Epithelial cell of proximal tubule (primary cell): ENCODE results near the gene MALRD1. TPM values are rescaled to one million over a fixed set of nuclear protein-coding genes. Genes with fewer than 3 reads are reported as not detected.

Experiments
- DNase-seq: peaks from one replicate; pipeline ENCODE4 v3.0.0-alpha.2; 2011; ENCODE audit warnings: low read depth
- H3K4me3 ChIP-seq: 2 replicates; pipeline ENCODE4 v1.5.1; 2011; ENCODE audit warnings: low read depth, mild to moderate bottlenecking, low read length
- total RNA-seq: library from RNA; depleted of rRNA; stranded (reverse); fragments of >200 nt; gene quantifications from 2 replicates; pipeline ENCODE4 v1.2.3, GENCODE V29; 2015
- TF ChIP-seq, protein P1 (sequence below): conservative IDR thresholded peaks from 2 replicates; pipeline ENCODE4 v1.5.1; 2012; ENCODE audit warnings: low read depth, mild to moderate bottlenecking, low read length

MALRD1 gene
- total RNA-seq, 1 donor from 2014 or later: 0.06 TPM

DNA sequence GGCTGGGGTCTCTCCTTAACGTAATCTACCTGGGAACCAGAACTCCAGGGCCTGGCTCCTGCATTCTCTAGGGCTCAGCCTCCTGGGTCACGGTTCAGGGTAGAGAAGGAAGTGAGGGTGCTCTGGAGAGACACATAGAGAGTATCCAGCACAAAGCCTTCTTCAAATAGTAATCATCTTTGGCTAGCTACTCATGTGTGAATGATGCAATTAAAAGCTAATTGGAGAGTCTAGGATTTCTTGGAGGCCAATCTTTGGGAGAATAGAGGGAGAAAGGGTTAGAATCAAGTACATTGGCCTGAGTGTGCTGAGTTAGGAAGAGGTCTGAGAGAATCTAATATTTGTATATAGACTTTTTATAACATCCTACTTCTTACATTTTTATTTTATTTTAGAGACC is 24.0 kb upstream of the MALRD1 start:
- no peak for DNase-seq
- H3K4me3 ChIP-seq: no peak overlapping the region
- TF ChIP-seq, protein P1, sequence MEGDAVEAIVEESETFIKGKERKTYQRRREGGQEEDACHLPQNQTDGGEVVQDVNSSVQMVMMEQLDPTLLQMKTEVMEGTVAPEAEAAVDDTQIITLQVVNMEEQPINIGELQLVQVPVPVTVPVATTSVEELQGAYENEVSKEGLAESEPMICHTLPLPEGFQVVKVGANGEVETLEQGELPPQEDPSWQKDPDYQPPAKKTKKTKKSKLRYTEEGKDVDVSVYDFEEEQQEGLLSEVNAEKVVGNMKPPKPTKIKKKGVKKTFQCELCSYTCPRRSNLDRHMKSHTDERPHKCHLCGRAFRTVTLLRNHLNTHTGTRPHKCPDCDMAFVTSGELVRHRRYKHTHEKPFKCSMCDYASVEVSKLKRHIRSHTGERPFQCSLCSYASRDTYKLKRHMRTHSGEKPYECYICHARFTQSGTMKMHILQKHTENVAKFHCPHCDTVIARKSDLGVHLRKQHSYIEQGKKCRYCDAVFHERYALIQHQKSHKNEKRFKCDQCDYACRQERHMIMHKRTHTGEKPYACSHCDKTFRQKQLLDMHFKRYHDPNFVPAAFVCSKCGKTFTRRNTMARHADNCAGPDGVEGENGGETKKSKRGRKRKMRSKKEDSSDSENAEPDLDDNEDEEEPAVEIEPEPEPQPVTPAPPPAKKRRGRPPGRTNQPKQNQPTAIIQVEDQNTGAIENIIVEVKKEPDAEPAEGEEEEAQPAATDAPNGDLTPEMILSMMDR: no peak

DNA sequence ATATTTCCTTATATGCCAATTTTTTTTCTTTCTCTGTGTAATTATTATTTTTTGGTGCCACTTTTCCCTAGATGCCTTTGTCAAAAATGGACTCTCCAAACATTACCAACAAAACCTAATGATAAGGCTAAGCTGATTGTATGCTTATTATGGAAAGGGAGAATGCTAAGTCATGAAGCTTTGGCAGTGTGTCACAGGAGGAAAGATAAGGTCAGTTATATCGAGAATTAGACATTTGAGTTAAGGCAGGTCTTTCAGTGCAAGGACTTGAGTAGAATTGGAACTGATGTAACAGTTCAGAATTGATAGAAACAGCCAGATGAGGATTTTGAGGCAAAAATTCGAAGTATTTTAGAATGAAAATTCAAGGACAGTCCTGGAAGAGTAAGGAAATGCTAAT is 16.8 kb upstream of the MALRD1 start:
- H3K4me3 ChIP-seq: no peak overlapping the region
- TF ChIP-seq, protein P1: no peak
- no peak for DNase-seq

DNA sequence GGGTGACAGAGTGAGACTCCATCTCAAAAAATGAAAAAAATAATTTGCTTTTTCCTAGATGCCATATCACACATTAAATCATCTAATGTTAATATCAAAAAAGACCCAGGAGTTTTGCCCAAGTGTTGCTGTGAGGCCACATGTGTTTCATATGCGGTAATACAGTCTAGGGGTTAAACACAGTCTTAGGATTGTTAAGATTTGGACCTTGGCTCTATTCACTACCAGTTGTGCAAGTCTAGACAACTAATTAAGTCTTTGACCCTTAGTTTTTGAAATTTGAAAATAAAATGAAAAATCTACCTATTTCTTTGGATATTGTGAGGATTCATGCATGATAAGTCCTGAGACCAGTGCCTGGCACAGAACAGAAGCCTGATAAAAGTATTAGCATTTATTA is 14.9 kb upstream of the MALRD1 start:
- TF ChIP-seq, protein P1: no peak
- H3K4me3 ChIP-seq: no peak overlapping the region
- DNase-seq: no peak

DNA sequence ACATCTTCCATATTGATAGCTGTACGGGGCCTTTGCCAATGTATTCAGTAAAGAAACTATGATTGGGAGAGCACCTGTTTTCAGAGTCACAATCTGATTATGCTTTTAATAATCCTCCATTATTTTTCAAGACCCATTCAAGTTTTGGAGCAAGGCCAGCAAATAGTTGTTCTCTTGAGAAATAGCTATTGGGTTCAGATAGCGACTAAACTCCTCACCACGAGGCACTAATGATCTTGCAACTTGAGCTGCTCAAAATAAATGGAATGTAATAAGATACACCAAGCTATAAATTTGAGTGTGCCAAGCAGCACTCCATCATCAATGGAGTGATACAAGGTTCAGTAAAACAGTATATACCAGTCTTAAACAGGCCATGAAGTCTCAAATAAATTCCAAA is 7.4 kb upstream of the MALRD1 start:
- no peak overlapping the region for H3K4me3 ChIP-seq
- no peak for DNase-seq
- TF ChIP-seq, protein P1: no peak

DNA sequence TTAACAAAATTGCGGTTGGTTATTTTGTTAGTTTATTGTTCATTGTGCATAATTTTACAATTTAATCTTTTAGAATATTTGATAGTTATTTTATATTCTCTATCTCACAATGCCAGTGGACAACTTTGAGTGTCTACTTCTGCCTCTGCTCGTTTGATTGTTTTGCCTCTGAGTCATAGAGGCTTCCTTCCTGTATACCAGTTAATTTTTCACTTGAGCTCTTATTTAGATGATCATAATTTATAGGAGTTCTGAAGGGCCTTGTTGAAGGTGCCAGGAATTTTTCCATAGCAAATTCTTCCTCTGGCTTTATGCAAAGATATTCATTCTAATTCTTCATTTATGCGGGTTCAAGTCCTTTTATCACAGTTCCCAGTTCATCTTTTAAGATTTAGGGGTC is 5.2 kb upstream of the MALRD1 start:
- no peak overlapping the region for H3K4me3 ChIP-seq
- no peak for DNase-seq
- TF ChIP-seq, protein P1: no peak

DNA sequence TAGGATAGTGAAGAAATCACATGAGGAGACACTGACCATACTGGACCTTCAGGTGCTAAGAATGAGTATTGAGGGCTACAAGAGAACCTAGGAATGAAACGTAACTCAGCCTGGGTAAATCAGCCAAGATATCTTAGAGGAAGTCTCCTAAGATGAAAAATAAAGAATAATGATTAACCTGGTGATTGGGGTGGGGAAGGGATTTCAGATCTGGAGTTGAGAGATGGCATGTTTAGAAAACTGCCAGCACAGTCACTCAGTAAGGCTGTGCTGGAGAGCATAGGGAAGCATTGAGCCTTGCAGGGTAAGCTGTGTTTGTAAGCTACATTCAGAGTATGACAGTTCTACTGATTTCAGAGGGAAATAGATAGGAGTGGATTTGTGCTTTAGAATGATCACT is 1.9 kb upstream of the MALRD1 start:
- no peak for DNase-seq
- TF ChIP-seq, protein P1: no peak
- H3K4me3 ChIP-seq: no peak overlapping the region

DNA sequence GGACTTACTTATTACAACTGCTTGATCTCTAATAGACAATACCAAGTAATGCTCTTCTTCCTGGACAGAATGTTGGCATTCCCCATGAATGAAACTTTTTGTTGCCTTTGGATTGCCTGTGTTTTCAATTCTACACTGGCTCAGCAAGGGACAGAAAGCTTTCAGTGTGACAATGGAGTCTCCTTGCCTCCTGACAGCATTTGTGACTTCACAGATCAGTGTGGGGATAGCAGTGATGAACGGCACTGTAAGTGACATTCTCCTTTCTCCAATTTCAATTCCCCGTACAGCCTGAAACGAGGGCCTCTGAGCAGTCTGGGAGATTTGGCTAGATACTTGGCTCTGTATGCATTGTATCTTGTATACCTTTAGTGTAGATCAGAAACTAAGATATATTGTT is 290 bp downstream of the MALRD1 start:
- TF ChIP-seq, protein P1: no peak
- no peak for DNase-seq
- no peak overlapping the region for H3K4me3 ChIP-seq
